Stomach (tissue), 4 donors: ENCODE measurements around the gene THYN1.

Source experiments
- CTCF ChIP-seq, 7 experiments: fragments of 450-650 bp in 4 of 7; fragments of 200-600 bp in 3 of 7; sonication (generic) in 3 of 7; IDR thresholded peaks; one replicate each; pipeline ENCODE4 v1.5.1; 2016 to 2019; ENCODE audit warnings: antibody characterized with exemption in 7 of 7, control low read depth in 2 of 7, mild to moderate bottlenecking in 1 of 7
- POLR2A ChIP-seq, 4 donors: fragments of 450-650 bp; IDR thresholded peaks; one replicate each; pipeline ENCODE4 v1.6.1; 2016; ENCODE audit warnings: antibody characterized with exemption in 4 of 4, control low read depth in 2 of 4, mild to moderate bottlenecking in 1 of 4, moderate library complexity in 1 of 4
- POLR2AphosphoS5 ChIP-seq, 3 donors: sonication (generic); formaldehyde crosslinking; IDR thresholded peaks; one replicate each; pipeline ENCODE4 v1.6.1; 2016; ENCODE audit warnings: antibody characterized with exemption in 3 of 3

DNA sequence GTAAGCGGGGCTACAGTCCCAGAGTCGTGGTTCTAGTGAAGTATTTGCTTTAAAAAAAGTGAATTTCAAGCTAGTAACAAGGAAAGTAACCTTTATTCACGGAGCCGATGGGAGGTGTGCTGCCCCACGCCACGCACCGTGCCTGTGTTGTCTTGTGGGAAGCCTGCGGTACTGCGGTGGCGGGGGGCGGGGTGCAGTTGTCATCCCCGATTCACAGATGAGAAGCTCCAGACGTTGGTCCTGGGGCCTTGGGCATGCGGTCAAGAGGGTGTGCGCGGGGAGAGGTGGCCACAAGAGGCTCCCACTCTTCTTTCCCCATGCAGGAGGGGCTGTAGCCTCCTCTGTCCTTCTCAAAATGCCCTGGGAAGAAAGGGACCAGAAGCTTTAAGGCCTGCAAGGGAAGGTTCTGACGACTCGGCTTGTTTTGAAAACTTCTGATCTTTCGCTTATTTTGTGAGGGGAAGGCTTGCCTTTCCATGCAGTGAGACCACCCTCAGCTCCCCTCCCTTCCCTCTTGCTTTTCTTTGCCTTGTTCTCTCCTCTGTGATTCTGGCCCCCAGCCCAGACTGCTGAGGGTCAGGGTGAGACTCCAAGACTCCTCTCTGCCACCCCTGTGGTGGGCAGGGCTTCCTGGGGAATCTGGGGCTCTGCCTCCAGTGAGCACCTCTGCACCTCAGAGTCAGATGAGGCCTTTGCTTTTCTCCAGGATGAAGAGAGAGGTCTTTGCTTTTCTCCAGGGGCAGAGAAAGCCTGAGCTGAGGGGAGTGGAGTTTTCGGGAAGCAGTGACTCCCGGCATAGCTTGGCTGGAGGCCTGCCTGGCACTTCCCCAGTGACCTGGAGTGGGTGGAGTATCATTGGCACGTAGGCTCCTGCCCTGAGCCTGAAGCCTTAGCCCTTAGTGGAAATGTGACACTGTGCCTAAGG is 29.2 kb upstream of the THYN1 start:
- TF ChIP-seq POLR2A (IDR thresholded peaks at IDR 0.05) (no peak), CTCF (IDR thresholded peaks at IDR 0.05) (no peak), POLR2AphosphoS5 (IDR thresholded peaks at IDR 0.05) (no peak)
